ENCODE measurements around the gene RASSF4.
"Not testable (repeated sequence)": the region's sequence is repeated elsewhere in the genome, so short reads cannot be mapped to it uniquely, and the experiment has no call there.

Gene RASSF4

GRCh38 chr10:44993922-44994751, 34.5 kb downstream of the RASSF4 start:
- peak overlapping the region in 3 of 21 experiments; percentile 28 to 65 (median 63) for H3K27ac ChIP-seq
- no peak overlapping the region for H3K4me3 ChIP-seq

DNA sequence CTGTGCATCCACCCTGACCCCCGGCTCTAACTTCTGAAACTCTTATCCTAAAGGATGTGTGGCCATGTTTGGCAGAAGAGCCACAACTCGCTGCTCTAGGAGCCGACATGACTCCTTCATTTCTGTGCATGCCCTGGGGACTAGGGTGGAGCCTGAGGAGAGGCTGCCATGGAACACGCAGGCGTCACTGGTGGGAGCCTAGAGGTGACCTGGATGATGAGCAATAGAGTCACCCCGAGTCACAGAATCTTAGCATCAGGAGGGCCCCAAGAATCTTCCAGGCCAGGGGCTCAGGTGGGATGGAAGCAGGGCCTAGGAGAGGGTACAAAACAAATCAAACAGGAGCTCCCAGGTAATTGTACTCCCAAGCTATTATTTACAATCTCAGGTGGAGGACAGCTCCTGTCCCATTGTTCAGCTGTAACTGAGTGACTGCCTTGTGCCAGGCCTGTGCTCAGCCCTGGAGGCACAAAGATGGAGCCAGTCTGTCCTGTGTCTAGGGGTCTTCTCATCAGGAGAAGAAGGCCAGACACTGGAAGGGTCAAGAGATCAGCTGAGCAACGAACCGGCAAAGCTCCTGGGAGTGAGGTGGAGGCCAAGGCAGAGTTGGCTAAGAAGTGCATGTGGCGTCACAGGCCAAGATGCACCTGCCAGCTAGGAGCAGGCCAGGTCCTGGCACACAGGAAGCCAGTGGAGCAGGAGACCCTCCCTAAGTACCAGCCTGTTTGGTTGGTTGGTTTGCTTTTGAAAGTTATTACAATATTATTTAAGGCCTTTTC, 35.3 kb downstream of the RASSF4 start:
- Histone ChIP-seq H3K27ac (peak overlapping the region in 18 of 21 experiments; percentile 0 to 77 (median 50)), H3K4me3 (no peak overlapping the region)

- Histone ChIP-seq H3K4me3 (no peak overlapping the region), H3K27ac (peak overlapping the region in 20 of 21 experiments; percentile 0 to 77 (median 50))
These were observed 35.9 kb downstream of the RASSF4 start for GRCh38 chr10:44995581-44995913.

DNA sequence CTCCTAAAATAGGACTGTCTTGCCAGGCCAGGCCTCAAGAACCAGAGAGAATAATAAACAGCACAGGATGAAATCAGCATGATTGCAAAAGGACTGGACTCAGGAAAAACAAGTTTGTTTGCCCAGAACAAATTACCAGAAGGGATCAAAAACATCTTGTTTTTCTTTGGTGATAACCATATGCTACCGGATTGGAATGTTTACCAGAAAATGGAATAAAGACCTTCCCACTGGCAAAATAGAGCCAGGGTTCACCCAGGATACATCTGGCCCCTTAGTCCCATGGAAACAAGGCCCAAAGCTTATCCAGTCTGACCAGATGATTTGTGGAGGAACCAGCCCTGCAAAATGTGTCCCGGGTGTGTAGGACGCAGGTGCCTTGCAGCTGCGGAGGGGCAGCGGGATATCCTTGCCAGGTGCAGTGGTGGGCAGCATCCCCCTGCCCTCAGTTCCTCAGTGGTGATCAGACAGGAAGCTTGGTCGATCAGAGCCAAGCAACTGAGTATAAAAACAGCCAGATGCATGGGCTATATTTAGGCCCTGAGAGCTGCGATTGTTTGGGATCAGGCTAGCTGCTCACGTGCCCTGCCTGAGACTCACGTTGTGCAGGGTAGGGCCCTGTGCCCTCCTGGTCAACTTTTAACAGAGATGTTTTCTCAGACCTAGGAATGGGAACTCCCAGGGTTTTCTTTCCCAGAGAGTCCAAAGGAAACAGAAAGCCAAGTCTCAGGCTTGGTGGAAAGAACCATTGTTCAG, 36.5 kb downstream of the RASSF4 start:
- Histone ChIP-seq H3K27ac (peak overlapping the region in 20 of 21 experiments; percentile 20 to 78 (median 60)), H3K4me3 (no peak overlapping the region)

DNA sequence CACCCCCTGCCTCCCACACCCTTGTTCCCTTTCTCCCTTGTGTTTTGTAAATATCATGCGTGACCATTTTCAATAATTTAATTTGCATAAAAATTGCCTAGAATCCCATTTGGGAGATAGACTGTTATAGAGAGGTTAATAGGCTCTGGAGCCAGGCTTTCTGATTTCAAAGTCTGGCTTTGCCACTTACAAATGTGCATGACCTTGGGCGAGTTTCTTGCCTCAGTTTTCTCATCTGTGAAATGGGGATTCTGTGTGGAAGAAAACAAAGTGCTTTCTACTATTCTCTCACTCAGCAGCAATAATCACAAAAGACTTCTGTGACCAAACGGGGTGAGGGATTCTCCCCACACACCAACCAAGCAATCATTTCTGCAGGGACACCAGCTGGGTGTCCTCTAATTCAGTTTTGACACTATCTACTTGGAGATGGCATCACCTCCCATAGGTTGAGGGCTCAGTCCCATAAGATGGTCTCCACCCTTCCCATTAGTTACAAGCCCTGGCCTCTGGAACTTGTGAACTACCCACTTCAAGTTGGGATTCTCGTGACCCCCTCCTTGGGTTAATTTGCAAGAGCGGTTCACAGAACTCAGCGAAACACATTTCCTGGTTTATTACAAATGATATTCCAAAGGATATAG, 37.6 kb downstream of the RASSF4 start:
- Histone ChIP-seq H3K4me3 (no peak overlapping the region), H3K27ac (peak overlapping the region in 16 of 21 experiments; percentile 22 to 78 (median 58))

DNA sequence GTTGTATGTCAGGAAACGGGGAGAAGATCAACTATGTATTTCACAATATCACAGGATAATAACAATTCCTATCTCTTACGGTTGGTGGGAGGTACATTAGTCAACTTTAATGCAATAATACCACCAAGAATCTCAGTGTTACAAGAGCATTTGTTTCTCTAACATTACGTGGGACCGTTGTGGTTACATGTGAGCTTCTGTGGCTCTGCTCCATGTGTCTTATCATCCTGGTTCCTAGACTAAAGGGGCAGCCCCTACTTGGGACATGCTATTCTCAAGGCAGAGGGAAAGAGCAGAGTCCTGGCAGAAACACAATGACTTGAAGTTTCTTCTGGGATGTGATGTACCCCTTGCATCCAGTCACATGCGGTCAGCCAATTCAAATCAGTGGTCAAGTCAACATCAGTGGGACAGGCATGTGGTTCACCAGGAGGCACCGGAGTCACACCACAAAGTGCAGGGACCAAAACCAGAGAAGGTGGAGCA, 38.6 kb downstream of the RASSF4 start:
- Histone ChIP-seq H3K27ac (no peak overlapping the region), H3K4me3 (no peak overlapping the region)

DNA sequence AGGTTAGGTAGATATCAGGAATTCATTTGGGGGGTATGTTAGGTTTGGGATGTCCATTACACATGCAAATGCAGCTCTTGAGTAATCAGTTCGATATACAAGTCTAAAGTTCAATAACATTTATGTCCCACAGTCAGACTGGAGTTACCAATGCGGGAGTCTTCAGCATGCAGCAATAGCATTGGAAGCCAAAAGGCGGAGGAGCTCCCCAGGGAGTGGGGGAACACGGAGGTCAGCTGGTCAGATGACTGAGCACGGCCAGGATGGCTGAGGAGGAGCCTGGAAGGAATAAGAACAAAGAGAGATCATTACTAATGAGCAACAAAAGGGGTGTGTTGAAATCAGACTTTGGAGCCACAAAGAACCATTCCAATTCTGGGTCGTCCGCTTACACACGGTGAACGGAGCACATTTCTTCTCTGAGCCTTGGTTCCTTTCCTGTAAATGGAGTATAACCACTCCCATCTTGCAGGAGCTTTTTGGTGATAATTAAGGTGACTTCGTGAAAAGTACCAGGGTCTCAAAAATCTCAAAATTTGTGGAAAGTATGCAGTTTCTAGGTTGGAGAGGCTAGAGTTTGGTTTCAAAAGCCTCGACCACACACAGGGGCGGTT, 40.6 kb downstream of the RASSF4 start:
- H3K4me3 ChIP-seq: peak overlapping the region; percentile 41 to 69 (median 54)
- H3K27ac ChIP-seq: peak overlapping the region in 20 of 21 experiments; percentile 82 to 97 (median 92)

DNA sequence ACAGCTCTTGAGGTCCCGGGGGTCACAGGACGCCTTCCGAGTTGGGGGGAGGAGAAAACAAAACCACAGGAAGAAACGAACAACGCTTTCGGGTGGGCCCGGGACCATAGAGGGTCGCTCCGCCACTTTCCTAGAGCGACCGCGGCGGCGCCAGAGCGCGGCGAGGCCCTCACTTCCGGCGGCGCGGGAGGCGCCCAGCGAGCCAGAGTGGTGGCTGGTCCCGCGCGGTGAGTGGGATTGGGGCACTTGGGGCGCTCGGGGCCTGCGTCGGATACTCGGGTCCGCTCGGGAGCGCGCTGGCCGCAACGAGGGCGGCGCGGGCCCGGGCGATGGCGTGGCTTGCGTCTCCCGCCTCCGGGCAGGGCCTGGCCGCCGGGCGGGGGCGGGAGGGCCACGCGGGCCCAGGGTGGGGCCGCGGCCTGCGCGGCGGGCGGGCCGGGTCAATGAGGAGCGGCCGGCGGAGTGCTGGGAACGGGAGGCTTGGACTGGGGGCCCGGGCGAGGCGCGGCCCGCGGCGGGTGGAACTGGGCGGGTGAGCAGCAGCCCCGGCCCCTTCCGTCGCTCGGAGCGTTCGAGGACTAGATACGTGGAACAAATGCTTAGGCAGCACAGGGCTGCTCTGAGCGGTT, 41.3 kb downstream of the RASSF4 start, which contains the start of gene ZNF22:
Gene ZNF22 (plus strand): TSS at position 172 of the 629 bp plus-strand sequence. CDS start 2,446 bp downstream, outside the sequence.
- H3K27ac ChIP-seq: peak within 1 kb of the TSS; percentile 82 to 97 (median 92)
- peak within 1 kb of the TSS; percentile 41 to 69 (median 54) for H3K4me3 ChIP-seq

- Histone ChIP-seq H3K27ac (peak overlapping the region; percentile 82 to 97 (median 92)), H3K4me3 (peak overlapping the region; percentile 41 to 69 (median 54))
These were observed 42.0 kb downstream of the RASSF4 start for GRCh38 chr10:45001381-45002148.

DNA sequence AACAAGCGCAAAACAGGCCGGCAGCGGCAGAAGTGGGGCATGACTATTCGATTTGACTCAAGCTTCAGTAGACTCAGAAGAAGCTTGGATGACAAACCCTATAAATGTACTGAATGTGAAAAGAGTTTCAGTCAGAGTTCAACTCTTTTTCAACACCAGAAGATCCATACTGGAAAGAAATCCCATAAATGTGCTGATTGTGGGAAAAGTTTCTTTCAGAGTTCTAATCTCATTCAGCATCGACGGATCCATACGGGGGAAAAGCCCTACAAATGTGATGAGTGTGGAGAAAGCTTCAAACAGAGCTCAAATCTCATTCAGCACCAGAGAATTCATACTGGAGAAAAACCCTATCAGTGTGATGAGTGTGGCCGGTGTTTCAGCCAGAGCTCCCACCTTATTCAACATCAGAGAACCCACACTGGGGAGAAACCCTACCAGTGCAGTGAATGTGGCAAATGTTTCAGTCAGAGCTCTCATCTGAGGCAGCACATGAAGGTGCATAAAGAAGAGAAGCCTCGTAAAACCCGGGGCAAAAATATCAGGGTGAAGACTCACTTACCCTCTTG, 43.9 kb downstream of the RASSF4 start:
- Histone ChIP-seq H3K4me3 (no peak overlapping the region), H3K27ac (no peak overlapping the region)

DNA sequence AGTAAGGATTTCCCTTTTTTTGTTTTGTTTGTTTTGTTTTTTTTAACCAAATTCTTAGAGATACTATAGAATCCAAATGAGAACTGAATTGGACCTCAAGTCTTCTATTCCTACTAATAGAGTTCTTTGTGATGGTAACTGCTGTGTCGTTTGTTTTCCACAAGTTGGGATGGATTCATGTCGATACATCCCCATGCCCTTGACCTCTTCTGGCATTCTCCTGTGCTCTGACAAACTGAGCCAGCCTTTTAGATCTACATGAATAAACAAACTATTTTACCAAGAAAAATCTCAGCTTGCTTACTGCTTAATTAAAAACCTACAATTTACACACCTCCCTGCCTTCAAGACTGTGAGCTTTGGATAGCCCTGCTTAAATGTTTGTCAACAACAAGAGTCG, 45.1 kb downstream of the RASSF4 start:
- Histone ChIP-seq H3K4me3 (no peak overlapping the region), H3K27ac (no peak overlapping the region)

- Histone ChIP-seq H3K4me3 (no peak overlapping the region), H3K27ac (no peak overlapping the region)
These were observed 45.7 kb downstream of the RASSF4 start for GRCh38 chr10:45005284-45005683.

DNA sequence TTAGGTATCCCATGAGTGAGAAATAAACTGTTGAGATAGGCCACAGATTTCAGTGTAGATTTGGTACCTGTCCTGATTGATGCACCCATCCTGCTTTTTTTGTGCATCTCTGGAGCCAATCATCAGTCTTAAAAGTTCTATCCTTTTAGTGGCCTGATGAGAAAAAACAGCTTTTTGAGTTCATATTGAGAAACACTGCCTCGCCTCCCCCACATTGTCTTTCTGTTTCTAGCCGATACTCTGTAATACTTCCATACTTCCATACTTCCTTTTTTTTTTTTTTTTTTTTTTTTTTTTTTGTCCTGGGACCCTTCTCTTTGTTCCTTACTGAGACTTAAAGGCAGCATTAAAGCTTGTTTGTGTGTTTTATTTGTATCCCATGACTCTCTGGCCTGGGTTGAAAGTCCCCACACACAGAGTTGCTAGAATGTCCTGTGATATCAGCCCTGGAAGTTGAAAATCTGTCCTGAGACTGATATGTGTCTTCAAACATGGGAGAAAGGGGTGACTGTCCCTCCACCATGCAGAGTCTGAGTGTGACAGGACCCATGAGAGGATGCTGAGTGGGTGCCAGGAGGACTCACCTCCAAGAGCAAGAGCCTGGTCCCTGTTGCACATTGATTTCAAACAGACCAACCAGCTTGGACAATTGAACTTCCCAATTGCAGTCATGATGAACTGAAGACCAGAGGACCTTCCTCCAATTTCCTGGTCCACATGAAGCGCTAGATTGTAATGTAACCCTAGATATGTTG, 46.9 kb downstream of the RASSF4 start:
- Histone ChIP-seq H3K27ac (no peak overlapping the region), H3K4me3 (no peak overlapping the region)

- no peak overlapping the region for H3K27ac ChIP-seq
These were observed 49.0 kb downstream of the RASSF4 start for GRCh38 chr10:45008524-45009161.

DNA sequence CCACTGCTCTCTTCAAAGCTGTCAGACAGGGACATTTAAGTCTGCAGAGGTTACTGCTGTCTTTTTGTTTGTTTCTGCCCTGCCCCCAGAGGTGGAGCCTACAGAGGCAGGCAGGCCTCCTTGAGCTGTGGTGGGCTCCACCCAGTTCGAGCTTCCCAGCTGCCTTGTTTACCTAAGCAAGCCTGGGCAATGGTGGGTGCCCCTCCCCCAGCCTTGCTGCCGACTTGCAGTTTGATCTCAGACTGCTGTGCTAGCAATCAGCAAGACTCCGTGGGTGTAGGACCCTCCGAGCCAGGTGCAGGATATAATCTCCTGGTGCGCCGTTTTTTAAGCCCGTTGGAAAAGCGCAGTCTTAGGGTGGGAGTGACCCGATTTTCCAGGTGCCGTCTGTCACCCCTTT, 55.0 kb downstream of the RASSF4 start:
- H3K27ac ChIP-seq: not testable (repeated sequence)

More at GRCh38 chr10:45008524-45009161, 49.0 kb downstream of the RASSF4 start:
- H3K4me3 ChIP-seq: no peak overlapping the region

DNA sequence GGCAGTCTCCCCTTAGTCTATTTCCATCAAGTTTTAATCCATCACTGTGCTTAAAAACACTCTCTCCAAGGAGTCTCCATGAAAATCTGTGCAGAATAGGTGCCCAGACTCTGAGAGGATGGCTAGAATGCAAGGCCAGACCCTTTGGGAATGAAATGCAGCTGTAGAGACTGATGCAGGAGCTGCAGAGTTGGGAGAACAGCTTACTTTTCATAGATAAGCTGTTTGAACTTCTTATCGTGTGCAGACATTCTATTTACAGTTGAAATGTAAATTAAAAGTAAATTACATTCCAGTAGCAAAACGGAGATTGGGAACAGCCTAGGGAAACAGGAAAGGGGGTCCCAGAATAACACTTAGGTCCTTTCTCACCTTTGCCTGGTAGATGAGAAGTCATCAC, 56.0 kb downstream of the RASSF4 start:
- no peak overlapping the region for H3K27ac ChIP-seq

More for the DNA sequence above, 55.0 kb downstream of the RASSF4 start:
- H3K4me3 ChIP-seq: not testable (repeated sequence)

More for the DNA sequence above, 56.0 kb downstream of the RASSF4 start:
- no peak overlapping the region for H3K4me3 ChIP-seq
